ENCODE data around the gene PPP2R1B.
"Not testable (repeated sequence)": the region's sequence is repeated elsewhere in the genome, so short reads cannot be mapped to it uniquely, and the experiment has no call there.

The PPP2R1B gene

DNA sequence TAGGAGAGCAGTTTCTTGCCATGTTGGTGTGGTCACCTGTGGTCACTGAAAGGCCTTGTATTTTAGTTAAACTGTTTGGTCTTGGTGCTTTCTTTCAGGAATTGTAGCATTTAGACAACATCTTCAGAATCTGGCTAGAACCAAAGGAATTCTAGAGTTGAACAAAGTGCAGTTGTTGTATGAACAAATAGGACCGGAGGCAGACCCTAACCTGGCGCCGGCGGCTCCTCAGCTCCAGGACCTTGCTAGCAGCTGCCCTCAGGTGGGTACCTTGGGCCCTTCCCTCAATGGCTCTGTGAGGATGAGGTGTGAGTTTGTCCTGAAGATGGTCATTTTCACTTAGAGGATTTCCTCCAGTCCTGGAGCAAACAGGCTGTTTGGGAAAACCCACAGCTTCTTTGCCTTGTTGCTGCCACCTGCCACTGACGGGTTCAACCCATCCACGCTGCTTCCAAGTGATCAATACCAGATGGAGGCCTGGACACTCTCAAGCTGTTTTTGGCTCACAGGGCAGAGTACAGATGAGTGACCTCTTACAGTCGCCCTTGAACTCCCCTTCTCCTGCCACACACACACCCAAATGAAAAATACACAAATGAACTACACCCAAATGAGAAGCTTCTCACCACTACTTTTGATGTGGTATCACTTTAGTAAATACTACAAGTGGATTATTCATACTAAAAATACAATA is 45.2 kb downstream of the PPP2R1B start:
- H3K4me1 Mint-ChIP-seq (ENCODE audit: low read depth), result no peaks in the 10 kb centered on the region
- intact Hi-C loops (cut with micrococcal nuclease), result no loop called here
- no peak overlapping the region for H3K4me3 Mint-ChIP-seq
- peaks cover 100% of the 10 kb centered on the region for H3K36me3 Mint-ChIP-seq (ENCODE audit: low read depth)
- no peaks in the 10 kb centered on the region for H3K27me3 Mint-ChIP-seq
- H3K9me3 Mint-ChIP-seq, result no peaks in the 10 kb centered on the region
- no peak overlapping the region for H3K27ac Mint-ChIP-seq

DNA sequence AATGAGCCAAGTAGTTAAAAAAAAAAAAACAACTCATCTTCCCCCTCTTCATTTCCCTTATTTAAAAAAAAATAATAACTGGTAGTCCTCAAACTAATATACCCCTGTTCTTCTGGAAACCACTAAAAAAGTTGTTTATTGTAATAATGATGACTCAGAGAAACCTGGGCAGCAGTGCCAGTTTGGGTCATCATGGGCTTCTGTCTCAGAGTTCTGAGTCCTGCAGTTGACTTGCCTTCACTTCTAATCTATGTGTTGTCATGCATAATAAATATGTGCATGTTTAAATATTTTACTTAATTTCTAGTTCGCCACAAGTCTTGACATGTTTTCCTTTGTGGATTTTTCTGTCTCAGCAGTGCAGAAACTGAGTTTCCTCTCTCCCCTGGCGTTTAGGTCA is 46.8 kb downstream of the PPP2R1B start:
- intact Hi-C loops (cut with micrococcal nuclease), result no loop called here
- H3K9me3 Mint-ChIP-seq, result no peaks in the 10 kb centered on the region

DNA sequence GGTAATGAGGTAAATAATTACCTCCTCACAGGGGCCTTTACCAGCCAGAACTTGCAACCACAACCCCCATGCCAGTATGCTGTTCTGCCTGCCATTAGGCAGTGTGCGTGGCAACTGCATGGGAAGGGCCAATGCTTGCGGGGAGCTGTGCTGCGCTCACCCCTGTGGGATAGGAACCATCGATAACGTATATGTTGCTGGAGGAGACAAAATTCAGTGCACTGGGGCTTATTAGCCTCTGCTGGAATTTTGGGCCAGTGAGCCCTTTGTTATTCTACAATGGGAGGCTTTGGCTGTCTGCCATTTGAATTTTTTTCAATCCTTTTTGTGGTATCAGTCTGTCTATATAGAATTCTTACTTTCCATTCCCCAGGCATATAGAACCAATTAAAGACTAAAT is 47.3 kb downstream of the PPP2R1B start:
- Mint-ChIP-seq H3K4me3 (no peak overlapping the region), H3K36me3 (ENCODE audit: low read depth) (peaks cover 98% of the 10 kb centered on the region)

More for the DNA sequence above, 46.8 kb downstream of the PPP2R1B start:
- Mint-ChIP-seq H3K27ac (no peak overlapping the region), H3K4me3 (no peak overlapping the region), H3K4me1 (ENCODE audit: low read depth) (peaks cover 10% of the 10 kb centered on the region), H3K36me3 (ENCODE audit: low read depth) (peaks cover 98% of the 10 kb centered on the region), H3K27me3 (no peaks in the 10 kb centered on the region)

DNA sequence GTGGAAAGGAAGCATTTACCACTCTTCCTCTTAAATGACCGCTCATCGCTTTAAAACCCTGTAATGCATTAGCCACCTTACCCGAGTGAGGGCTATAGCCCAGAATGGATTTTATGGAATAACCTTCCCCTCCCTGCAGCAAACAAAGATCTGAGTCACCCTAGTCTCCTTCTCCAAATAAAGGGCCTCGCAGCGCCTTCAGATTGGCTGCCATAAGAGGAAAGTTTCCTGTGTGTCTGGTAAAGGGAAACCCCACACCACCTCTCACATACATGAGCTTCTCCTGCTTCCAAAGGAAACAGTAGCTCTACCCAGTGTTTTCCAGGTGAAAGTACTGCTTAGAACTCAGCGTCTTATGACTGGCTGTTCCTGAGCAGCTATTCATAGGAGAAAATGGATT is 47.8 kb downstream of the PPP2R1B start:
- Mint-ChIP-seq H3K27ac (no peak overlapping the region), H3K4me3 (no peak overlapping the region), H3K36me3 (ENCODE audit: low read depth) (peaks cover 98% of the 10 kb centered on the region), H3K9me3 (no peaks in the 10 kb centered on the region), H3K4me1 (ENCODE audit: low read depth) (peaks cover 20% of the 10 kb centered on the region), H3K27me3 (no peaks in the 10 kb centered on the region)
- intact Hi-C loops (cut with micrococcal nuclease), result no loop called here

More for the DNA sequence above, 47.3 kb downstream of the PPP2R1B start:
- intact Hi-C loops (cut with micrococcal nuclease), result no loop called here
- peaks cover 15% of the 10 kb centered on the region for H3K4me1 Mint-ChIP-seq (ENCODE audit: low read depth)
- no peaks in the 10 kb centered on the region for H3K27me3 Mint-ChIP-seq
- no peak overlapping the region for H3K27ac Mint-ChIP-seq
- no peaks in the 10 kb centered on the region for H3K9me3 Mint-ChIP-seq

DNA sequence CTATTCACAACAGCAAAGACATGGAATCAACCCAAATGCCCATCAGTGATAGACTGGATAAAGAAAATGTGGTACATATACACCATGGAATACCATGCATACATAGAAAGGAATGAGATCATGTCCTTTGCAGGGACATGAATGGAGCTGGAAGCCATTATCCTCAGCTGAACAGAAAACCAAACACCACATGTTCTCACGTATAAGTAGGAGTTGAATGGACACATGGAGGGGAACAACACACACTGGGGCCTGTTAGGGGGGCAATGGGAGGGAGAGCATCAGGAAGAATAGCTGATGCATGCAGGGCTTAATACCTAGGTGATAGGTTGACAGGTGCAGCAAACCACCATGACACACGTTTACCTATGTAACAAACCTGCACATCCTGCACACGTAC is 48.5 kb downstream of the PPP2R1B start:
- peaks cover 20% of the 10 kb centered on the region for H3K4me1 Mint-ChIP-seq (ENCODE audit: low read depth)
- H3K27me3 Mint-ChIP-seq; H3K9me3 Mint-ChIP-seq; H3K4me3 Mint-ChIP-seq; H3K27ac Mint-ChIP-seq; intact Hi-C loops (cut with micrococcal nuclease): not testable (repeated sequence)
- H3K36me3 Mint-ChIP-seq (ENCODE audit: low read depth), result peaks cover 98% of the 10 kb centered on the region

DNA sequence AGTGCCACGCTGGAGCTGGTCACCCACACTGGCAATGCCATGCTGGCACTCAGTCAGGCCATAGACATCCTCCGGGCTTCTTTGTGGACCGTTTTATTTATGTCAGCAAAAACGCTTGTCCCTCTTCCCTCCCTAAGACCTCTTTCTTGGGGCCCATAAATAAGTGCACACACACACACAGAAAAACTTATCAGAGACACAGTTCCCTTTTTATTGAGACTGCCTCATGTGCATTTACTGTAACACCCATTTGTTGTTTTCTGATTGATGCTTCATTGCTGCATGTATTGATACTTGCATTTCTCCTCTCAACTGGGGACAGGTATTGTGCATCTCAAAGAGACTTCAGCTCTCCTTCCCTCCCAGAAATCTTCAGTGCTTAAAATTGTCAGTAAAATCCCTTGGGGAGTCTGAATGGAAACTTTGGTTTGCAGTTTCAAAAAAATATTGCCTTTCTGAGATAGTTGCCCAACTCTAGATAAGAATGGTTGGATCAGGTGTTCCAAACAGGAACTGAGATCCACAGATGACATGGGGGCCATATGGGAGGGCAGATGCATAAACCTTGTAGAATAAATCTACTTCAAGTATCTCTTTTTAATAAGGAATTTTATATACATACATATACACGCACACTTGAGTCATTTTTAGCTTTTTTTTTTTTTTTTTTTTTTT is 50.9 kb downstream of the PPP2R1B start:
- intact Hi-C loops (cut with micrococcal nuclease), result no loop called here
- no peak overlapping the region for H3K4me3 Mint-ChIP-seq
- H3K36me3 Mint-ChIP-seq (ENCODE audit: low read depth), result peaks cover 96% of the 10 kb centered on the region
- no peaks in the 10 kb centered on the region for H3K9me3 Mint-ChIP-seq
- peaks cover 20% of the 10 kb centered on the region for H3K4me1 Mint-ChIP-seq (ENCODE audit: low read depth)
- no peaks in the 10 kb centered on the region for H3K27me3 Mint-ChIP-seq
- H3K27ac Mint-ChIP-seq, result no peak overlapping the region

DNA sequence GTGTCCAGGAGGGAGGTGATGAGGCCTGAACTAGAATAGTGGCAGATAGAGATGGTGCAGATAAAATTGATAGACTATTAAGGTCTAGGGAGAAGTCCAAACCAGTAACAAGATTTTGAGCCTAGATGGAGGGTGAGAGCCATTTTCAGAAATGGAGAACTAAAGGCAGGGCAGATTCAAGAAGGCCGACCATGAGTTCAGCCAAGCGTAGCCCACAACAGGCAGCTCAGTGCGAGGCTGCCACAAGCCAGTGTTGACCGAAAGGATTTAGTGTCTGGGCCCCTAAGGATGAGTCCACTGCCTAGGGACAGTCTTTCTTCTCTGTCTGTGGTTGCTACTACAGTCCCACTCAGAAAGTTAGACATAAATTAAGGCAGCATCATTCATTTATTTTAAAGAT is 51.7 kb downstream of the PPP2R1B start:
- Mint-ChIP-seq H3K9me3 (no peaks in the 10 kb centered on the region), H3K36me3 (ENCODE audit: low read depth) (peaks cover 94% of the 10 kb centered on the region), H3K27ac (peak overlapping the region; percentile 15), H3K27me3 (no peaks in the 10 kb centered on the region), H3K4me1 (ENCODE audit: low read depth) (peaks cover 20% of the 10 kb centered on the region), H3K4me3 (no peak overlapping the region)
- intact Hi-C loops (cut with micrococcal nuclease), result no loop called here

DNA sequence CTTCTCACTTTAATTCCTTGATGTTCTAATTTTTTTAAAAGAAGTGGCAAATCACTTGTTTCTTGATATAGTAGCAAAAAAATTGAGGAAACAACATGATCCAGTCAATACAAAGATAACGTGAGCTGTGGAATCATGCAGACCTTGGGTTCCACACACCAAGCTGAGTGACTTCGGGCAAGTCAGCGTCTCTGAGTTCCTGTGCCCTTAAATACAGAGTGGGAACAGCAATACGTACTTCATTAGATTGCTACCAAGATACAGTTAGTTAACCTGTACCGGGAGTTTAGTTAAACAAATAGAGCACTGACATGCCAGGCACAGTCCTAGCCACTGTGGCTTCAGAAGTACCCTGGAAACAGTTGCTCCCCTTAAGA is 58.5 kb downstream of the PPP2R1B start:
- no peak overlapping the region for H3K4me3 Mint-ChIP-seq
- intact Hi-C loops (cut with micrococcal nuclease), result no loop called here
- H3K27ac Mint-ChIP-seq, result no peak overlapping the region
- peaks cover 95% of the 10 kb centered on the region for H3K36me3 Mint-ChIP-seq (ENCODE audit: low read depth)
- H3K9me3 Mint-ChIP-seq, result no peaks in the 10 kb centered on the region
- H3K27me3 Mint-ChIP-seq, result no peaks in the 10 kb centered on the region
- no peaks in the 10 kb centered on the region for H3K4me1 Mint-ChIP-seq (ENCODE audit: low read depth)

DNA sequence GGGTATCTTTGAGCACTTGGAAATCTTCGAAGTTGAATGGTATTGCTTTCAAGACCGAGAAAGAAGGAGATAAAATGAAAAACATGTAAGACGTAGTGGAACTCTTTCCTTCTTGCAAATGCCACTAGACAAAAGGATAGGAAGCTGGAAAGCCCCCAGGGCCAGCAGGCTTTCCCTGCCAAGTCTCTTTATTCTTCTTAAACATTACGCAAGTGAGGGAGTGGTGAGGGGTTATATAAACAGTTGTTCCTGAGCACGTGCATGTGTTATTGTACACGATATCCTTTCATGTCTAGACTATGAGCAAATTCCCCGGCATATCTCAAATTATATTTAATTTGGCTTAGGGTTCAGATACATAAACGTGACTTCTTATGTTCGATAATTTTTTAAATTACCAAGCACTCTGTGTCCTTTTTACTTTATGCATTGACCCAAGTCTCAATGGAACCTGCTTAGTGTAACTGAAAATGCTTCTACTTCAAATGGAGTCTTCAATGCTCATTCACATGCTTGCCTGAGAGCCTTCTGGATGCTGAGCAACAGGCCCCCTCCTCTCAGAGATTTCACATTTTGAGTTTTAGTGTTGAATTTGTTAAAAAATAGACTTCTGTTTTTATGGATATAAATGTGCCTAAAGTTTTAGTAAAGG is 59.0 kb downstream of the PPP2R1B start:
- Mint-ChIP-seq H3K4me3 (no peak overlapping the region), H3K27me3 (no peaks in the 10 kb centered on the region), H3K4me1 (ENCODE audit: low read depth) (no peaks in the 10 kb centered on the region), H3K9me3 (no peaks in the 10 kb centered on the region), H3K27ac (no peak overlapping the region), H3K36me3 (ENCODE audit: low read depth) (peaks cover 91% of the 10 kb centered on the region)
- intact Hi-C loops (cut with micrococcal nuclease), result no loop called here

DNA sequence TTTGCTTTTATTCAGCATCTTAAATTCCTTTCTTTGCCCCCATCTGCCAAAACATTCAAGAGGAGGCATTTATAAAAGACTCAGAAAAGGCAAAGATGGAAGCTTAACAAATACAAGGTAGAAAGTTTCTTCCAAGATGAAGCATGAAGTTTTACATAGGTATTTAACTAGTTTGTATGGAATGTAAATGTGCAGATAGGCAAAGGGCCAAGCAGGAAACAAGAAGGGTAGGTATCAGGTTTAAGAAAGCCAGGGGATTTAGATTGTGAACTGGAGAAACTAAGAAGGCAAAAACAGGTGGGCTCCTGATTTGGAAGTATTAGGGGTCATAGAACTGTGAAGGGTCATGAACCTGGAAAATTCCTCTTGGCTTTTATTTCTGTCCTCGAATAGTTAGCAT is 62.6 kb downstream of the PPP2R1B start:
- intact Hi-C loops (cut with micrococcal nuclease), result no loop called here
- no peak overlapping the region for H3K27ac Mint-ChIP-seq

DNA sequence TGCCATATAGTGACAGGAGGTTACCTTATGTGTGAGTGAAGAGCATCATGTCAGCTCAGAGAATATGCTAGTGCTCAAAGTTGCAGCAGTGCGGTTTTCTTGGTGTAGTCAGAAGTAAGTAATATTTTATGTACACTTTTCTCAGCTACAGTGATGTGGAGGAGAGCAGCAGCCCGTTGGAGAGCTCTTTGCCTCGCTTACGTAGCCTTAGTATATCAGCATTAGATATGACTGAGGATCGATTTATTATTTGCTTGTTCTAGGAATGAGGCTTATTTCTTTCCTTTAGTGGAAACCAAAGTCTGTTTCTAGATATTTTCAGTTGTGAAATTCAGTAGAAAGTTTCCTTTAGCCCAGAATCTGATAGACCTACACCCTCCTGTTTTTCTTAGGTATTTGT is 63.6 kb downstream of the PPP2R1B start:
- Mint-ChIP-seq H3K9me3 (no peaks in the 10 kb centered on the region), H3K36me3 (ENCODE audit: low read depth) (peaks cover 57% of the 10 kb centered on the region), H3K4me3 (no peak overlapping the region), H3K4me1 (ENCODE audit: low read depth) (no peaks in the 10 kb centered on the region), H3K27ac (no peak overlapping the region), H3K27me3 (no peaks in the 10 kb centered on the region)
- intact Hi-C loops (cut with micrococcal nuclease), result no loop called here

More for the DNA sequence above, 62.6 kb downstream of the PPP2R1B start:
- H3K27me3 Mint-ChIP-seq, result no peaks in the 10 kb centered on the region
- no peaks in the 10 kb centered on the region for H3K4me1 Mint-ChIP-seq (ENCODE audit: low read depth)
- H3K9me3 Mint-ChIP-seq, result no peaks in the 10 kb centered on the region
- H3K4me3 Mint-ChIP-seq, result no peak overlapping the region
- H3K36me3 Mint-ChIP-seq (ENCODE audit: low read depth), result peaks cover 60% of the 10 kb centered on the region

DNA sequence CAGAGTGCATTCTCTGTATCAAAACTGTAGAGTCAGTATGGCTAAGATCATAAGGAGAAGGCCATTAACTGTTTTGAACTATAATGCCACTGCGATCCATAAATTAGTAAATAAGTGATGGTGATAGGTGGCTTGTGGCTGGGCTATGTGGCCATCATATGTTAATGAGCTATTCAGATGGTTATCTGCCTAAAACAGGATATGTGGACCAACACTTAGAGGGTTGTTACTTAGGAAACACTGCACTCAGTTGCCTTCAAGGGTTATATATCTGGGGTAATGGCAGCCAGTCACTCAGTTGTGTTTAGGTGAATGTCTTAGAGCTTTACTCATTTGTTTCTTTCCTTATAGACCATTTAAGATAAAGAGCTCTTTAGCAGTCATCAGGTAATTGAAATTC is 66.0 kb downstream of the PPP2R1B start:
- peaks cover 45% of the 10 kb centered on the region for H3K36me3 Mint-ChIP-seq (ENCODE audit: low read depth)
- no peaks in the 10 kb centered on the region for H3K4me1 Mint-ChIP-seq (ENCODE audit: low read depth)
- H3K27me3 Mint-ChIP-seq, result no peaks in the 10 kb centered on the region
- H3K27ac Mint-ChIP-seq, result no peak overlapping the region
- no peak overlapping the region for H3K4me3 Mint-ChIP-seq
- no peaks in the 10 kb centered on the region for H3K9me3 Mint-ChIP-seq
- intact Hi-C loops (cut with micrococcal nuclease), result no loop called here

DNA sequence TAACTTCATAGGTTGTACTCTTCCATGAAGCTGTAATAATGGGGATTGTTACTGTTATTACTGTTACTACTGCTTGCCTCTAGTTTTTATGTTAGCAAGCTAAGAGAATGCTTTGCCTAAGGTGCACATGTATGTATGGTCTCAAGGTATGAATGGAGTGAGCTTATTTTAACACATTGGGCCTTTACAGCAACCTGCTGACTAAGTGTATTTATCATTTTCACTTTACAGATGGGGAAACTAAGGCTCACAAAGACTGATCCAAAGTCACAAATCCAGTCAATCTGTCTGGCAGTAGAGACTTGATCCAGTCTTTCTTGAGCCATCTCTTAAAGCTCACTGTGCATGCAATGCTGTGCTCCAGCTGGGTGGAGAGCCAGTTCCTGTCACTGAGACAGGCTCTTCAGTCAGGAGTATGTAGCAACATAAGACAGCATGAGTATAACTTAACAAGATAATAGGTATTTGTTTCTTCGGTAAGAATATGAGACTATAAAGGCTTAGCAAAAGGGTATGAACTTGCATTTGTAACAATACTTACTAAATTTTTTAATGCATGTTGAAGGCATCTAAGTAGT is 66.5 kb downstream of the PPP2R1B start:
- Mint-ChIP-seq H3K4me1 (ENCODE audit: low read depth) (no peaks in the 10 kb centered on the region), H3K27ac (no peak overlapping the region), H3K27me3 (no peaks in the 10 kb centered on the region), H3K9me3 (no peaks in the 10 kb centered on the region), H3K36me3 (ENCODE audit: low read depth) (peaks cover 40% of the 10 kb centered on the region), H3K4me3 (no peak overlapping the region)
- intact Hi-C loops (cut with micrococcal nuclease), result no loop called here

DNA sequence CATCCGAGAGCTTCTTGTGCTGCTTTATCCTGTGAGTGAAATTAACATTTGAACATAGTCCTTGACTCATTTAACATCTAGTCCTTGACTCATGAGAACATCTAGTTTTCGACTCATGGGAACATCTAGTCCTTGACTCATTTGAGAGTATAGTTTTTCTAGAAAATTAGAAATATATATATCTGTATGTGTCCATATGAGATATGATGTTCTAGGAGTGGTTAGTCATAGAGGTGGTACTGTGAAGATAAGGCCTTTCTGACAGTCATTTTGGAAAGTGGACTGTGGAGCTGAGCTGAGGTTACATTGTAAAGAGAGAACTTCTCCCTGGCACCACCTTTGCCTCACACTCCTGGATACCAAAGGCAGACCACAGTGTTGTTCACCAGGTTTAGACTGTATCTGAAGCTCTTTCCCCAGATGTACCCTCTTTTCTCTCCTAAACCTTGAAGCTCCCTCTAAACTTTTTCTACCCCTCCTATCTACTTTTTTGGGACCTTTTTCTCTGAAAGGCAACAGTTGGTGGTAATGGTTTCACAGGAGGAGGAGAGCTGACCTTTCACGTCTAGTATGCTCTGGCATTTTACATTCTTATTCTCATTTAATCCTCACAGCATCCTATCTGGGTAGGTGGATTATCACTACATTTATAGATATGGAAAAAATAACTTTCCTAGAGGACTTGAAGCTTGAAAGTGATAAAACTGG is 67.2 kb downstream of the PPP2R1B start:
- H3K27me3 Mint-ChIP-seq, result no peaks in the 10 kb centered on the region

More for the DNA sequence above, 67.2 kb downstream of the PPP2R1B start:
- H3K36me3 Mint-ChIP-seq (ENCODE audit: low read depth), result peaks cover 34% of the 10 kb centered on the region
- H3K27ac Mint-ChIP-seq, result no peak overlapping the region
- intact Hi-C loops (cut with micrococcal nuclease), result no loop called here
- H3K4me3 Mint-ChIP-seq, result no peak overlapping the region
- H3K4me1 Mint-ChIP-seq (ENCODE audit: low read depth), result no peaks in the 10 kb centered on the region
- no peaks in the 10 kb centered on the region for H3K9me3 Mint-ChIP-seq

Data from dendritic cell treated with granulocyte-macrophage colony-stimulating factor and Interleukin-4, amounts not matched to agents 40 ng/mL and 50 ng/mL, for 4 days (primary cell).